ENCODE data around the gene LRRC36.
A peak's percentile ranks its signal among the peaks of the same experiment; 100 is the strongest.
"Not testable (repeated sequence)": the region's sequence is repeated elsewhere in the genome, so short reads cannot be mapped to it uniquely, and the experiment has no call there.

Gene LRRC36

GRCh38 chr16:67333315-67333714 is 6.7 kb downstream of the LRRC36 start:
- DNase-seq (ENCODE audit: low read depth, low spot score), result no peak
- no peak overlapping the region for H3K4me3 ChIP-seq (ENCODE audit: low read length)

GRCh38 chr16:67336116-67336515 is 9.5 kb downstream of the LRRC36 start:
- DNase-seq (ENCODE audit: low read depth, low spot score), result no peak
- no peak overlapping the region for H3K4me3 ChIP-seq (ENCODE audit: low read length)

GRCh38 chr16:67336648-67337047 is 10.0 kb downstream of the LRRC36 start:
- H3K4me3 ChIP-seq (ENCODE audit: low read length), result no peak overlapping the region

GRCh38 chr16:67339453-67339852 is 12.8 kb downstream of the LRRC36 start:
- no peak for DNase-seq (ENCODE audit: low read depth, low spot score)
- no peak overlapping the region for H3K4me3 ChIP-seq (ENCODE audit: low read length)

More at GRCh38 chr16:67336648-67337047, 10.0 kb downstream of the LRRC36 start:
- no peak for DNase-seq (ENCODE audit: low read depth, low spot score)

- H3K4me3 ChIP-seq (ENCODE audit: low read length), result no peak overlapping the region
- DNase-seq (ENCODE audit: low read depth, low spot score), result no peak
These were observed 14.6 kb downstream of the LRRC36 start for GRCh38 chr16:67341250-67341649.

GRCh38 chr16:67342616-67343015 is 16.0 kb downstream of the LRRC36 start:
- no peak overlapping the region for H3K4me3 ChIP-seq (ENCODE audit: low read length)
- no peak for DNase-seq (ENCODE audit: low read depth, low spot score)

- no peak overlapping the region for H3K4me3 ChIP-seq (ENCODE audit: low read length)
- no peak for DNase-seq (ENCODE audit: low read depth, low spot score)
These were observed 18.8 kb downstream of the LRRC36 start for GRCh38 chr16:67345401-67345800.

- DNase-seq (ENCODE audit: low read depth, low spot score), result no peak
These were observed 19.7 kb downstream of the LRRC36 start for GRCh38 chr16:67346341-67346740.

GRCh38 chr16:67349172-67349571 is 22.6 kb downstream of the LRRC36 start:
- DNase-seq (ENCODE audit: low read depth, low spot score), result peak; percentile 39
- H3K4me3 ChIP-seq (ENCODE audit: low read length), result no peak overlapping the region

More at GRCh38 chr16:67346341-67346740, 19.7 kb downstream of the LRRC36 start:
- H3K4me3 ChIP-seq (ENCODE audit: low read length), result no peak overlapping the region

GRCh38 chr16:67350324-67350723 is 23.7 kb downstream of the LRRC36 start:
- no peak overlapping the region for H3K4me3 ChIP-seq (ENCODE audit: low read length)
- no peak for DNase-seq (ENCODE audit: low read depth, low spot score)

GRCh38 chr16:67352463-67352862 is 25.8 kb downstream of the LRRC36 start:
- H3K4me3 ChIP-seq (ENCODE audit: low read length); DNase-seq (ENCODE audit: low read depth, low spot score): not testable (repeated sequence)

- no peak overlapping the region for H3K4me3 ChIP-seq (ENCODE audit: low read length)
- no peak for DNase-seq (ENCODE audit: low read depth, low spot score)
These were observed 29.8 kb downstream of the LRRC36 start for GRCh38 chr16:67356396-67356795.

- no peak for DNase-seq (ENCODE audit: low read depth, low spot score)
- no peak overlapping the region for H3K4me3 ChIP-seq (ENCODE audit: low read length)
These were observed 30.9 kb downstream of the LRRC36 start for GRCh38 chr16:67357561-67357960.

GRCh38 chr16:67359540-67360269 is 33.1 kb downstream of the LRRC36 start:
- not testable (repeated sequence) for H3K4me3 ChIP-seq (ENCODE audit: low read length); DNase-seq (ENCODE audit: low read depth, low spot score)

GRCh38 chr16:67361038-67361437 is 34.4 kb downstream of the LRRC36 start:
- no peak overlapping the region for H3K4me3 ChIP-seq (ENCODE audit: low read length)
- no peak for DNase-seq (ENCODE audit: low read depth, low spot score)

GRCh38 chr16:67364600-67365235 is 38.1 kb downstream of the LRRC36 start:
- no peak for DNase-seq (ENCODE audit: low read depth, low spot score)
- H3K4me3 ChIP-seq (ENCODE audit: low read length), result no peak overlapping the region

- no peak overlapping the region for H3K4me3 ChIP-seq (ENCODE audit: low read length)
- no peak for DNase-seq (ENCODE audit: low read depth, low spot score)
These were observed 44.0 kb downstream of the LRRC36 start for GRCh38 chr16:67370661-67371060.

- DNase-seq (ENCODE audit: low read depth, low spot score), result no peak
- no peak overlapping the region for H3K4me3 ChIP-seq (ENCODE audit: low read length)
These were observed 46.0 kb downstream of the LRRC36 start for GRCh38 chr16:67372664-67373063.

GRCh38 chr16:67376012-67376411 is 49.4 kb downstream of the LRRC36 start:
- not testable (repeated sequence) for H3K4me3 ChIP-seq (ENCODE audit: low read length); DNase-seq (ENCODE audit: low read depth, low spot score)

- no peak overlapping the region for H3K4me3 ChIP-seq (ENCODE audit: low read length)
- no peak for DNase-seq (ENCODE audit: low read depth, low spot score)
These were observed 52.0 kb downstream of the LRRC36 start for GRCh38 chr16:67378642-67379041.

GRCh38 chr16:67383284-67383683 is 56.7 kb downstream of the LRRC36 start:
- no peak overlapping the region for H3K4me3 ChIP-seq (ENCODE audit: low read length)

More at GRCh38 chr16:67383284-67383683, 56.7 kb downstream of the LRRC36 start:
- no peak for DNase-seq (ENCODE audit: low read depth, low spot score)
